ENCODE data around the gene LYSMD2. TPM values are rescaled to one million over a fixed set of nuclear protein-coding genes. Genes with fewer than 3 reads are reported as not detected.

The LYSMD2 gene
- total RNA-seq, 6 experiments from 2014 or later = 5.0 to 17.4 (median 8.4) TPM

DNA sequence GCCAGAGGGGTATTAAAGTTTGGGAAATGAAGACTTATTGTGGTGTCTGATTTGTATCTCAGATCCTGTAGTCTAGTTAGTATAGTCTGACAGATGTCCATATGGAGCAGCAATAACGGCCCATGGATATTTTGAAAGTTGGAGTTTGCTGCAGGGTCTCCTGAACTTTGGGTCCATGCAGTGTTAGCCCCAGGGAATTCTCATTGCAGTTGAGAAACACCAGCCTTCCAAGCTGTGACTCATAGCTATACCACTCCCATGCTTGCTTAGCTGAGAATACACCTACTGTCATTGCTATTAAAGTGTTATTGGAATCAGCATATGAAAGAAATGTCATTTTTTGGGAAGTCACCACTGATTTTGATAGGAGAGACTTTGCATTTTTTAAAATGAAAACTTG lies 43.2 kb upstream of the LYSMD2 start:
- no peaks in the 10 kb centered on the region for H3K27me3 ChIP-seq
- no peaks in the 10 kb centered on the region for H3K36me3 ChIP-seq
- H3K27ac ChIP-seq = no peak overlapping the region
- no peak overlapping the region for H3K4me3 ChIP-seq
- H3K9me3 ChIP-seq = no peaks in the 10 kb centered on the region
- DNase-seq (no peak), ATAC-seq (no peak)
- peaks cover 0 to 6% (median 3%) of the 10 kb centered on the region in 4 donors for H3K4me1 ChIP-seq
- 67% methylated on average over 1 of the region's 1 CpG for WGBS (ENCODE audit: insufficient coverage, low coverage, low lambda C conversion rate, missing lambda C conversion rate)
- intact Hi-C loops (cut with DNase I) = no loop called here
- TF ChIP-seq, protein P1, sequence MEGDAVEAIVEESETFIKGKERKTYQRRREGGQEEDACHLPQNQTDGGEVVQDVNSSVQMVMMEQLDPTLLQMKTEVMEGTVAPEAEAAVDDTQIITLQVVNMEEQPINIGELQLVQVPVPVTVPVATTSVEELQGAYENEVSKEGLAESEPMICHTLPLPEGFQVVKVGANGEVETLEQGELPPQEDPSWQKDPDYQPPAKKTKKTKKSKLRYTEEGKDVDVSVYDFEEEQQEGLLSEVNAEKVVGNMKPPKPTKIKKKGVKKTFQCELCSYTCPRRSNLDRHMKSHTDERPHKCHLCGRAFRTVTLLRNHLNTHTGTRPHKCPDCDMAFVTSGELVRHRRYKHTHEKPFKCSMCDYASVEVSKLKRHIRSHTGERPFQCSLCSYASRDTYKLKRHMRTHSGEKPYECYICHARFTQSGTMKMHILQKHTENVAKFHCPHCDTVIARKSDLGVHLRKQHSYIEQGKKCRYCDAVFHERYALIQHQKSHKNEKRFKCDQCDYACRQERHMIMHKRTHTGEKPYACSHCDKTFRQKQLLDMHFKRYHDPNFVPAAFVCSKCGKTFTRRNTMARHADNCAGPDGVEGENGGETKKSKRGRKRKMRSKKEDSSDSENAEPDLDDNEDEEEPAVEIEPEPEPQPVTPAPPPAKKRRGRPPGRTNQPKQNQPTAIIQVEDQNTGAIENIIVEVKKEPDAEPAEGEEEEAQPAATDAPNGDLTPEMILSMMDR (IDR thresholded peaks at IDR 0.05) = no peak
- TF ChIP-seq POLR2A (IDR thresholded peaks at IDR 0.05) = no peak

DNA sequence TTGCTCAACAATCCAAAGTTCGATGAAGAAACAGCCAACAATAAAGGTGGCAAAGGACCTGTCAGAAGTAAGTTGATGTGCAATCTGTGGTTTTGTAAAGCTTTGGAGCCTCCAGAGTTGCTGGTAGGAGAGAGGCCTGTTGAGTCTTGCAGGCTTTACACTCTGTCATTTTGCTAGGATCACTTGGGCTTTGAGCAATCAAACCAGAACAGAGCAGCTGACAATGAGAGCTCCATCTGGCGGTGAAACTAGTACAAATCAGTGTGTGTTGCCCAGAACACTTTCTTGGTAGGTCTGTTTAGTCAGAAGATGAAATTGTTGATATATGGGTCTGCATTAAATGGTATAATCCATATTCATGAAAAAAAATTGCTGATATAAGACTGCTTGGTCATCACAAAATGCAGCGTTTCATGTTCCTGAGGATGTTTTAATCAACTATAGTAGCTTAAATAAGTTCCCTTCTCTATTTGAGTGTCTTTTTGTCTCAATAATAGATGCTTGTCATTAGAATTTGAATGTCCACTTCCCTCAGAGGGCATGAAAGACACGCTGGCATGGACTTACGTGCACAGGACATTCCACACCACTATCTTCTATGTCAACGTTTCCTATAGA lies 39.6 kb upstream of the LYSMD2 start:
- ATAC-seq = peak; percentile 93 to 96 (median 94)
- Histone ChIP-seq H3K4me1 (peaks cover 0 to 6% (median 3%) of the 10 kb centered on the region in 4 donors), H3K27ac (no peak overlapping the region), H3K36me3 (no peaks in the 10 kb centered on the region), H3K4me3 (no peak overlapping the region), H3K9me3 (no peaks in the 10 kb centered on the region), H3K27me3 (no peaks in the 10 kb centered on the region)
- WGBS (ENCODE audit: insufficient coverage, low coverage, low lambda C conversion rate, missing lambda C conversion rate) = 28% methylated on average over 6 of the region's 6 CpGs
- no peak for TF ChIP-seq POLR2A (IDR thresholded peaks at IDR 0.05)
- TF ChIP-seq, protein P1 (IDR thresholded peaks at IDR 0.05) = peak; percentile 78 to 85 (median 82)
- intact Hi-C loops (cut with DNase I) = no loop called here
- DNase-seq = peak in 1 of 3 donors; percentile 70

DNA sequence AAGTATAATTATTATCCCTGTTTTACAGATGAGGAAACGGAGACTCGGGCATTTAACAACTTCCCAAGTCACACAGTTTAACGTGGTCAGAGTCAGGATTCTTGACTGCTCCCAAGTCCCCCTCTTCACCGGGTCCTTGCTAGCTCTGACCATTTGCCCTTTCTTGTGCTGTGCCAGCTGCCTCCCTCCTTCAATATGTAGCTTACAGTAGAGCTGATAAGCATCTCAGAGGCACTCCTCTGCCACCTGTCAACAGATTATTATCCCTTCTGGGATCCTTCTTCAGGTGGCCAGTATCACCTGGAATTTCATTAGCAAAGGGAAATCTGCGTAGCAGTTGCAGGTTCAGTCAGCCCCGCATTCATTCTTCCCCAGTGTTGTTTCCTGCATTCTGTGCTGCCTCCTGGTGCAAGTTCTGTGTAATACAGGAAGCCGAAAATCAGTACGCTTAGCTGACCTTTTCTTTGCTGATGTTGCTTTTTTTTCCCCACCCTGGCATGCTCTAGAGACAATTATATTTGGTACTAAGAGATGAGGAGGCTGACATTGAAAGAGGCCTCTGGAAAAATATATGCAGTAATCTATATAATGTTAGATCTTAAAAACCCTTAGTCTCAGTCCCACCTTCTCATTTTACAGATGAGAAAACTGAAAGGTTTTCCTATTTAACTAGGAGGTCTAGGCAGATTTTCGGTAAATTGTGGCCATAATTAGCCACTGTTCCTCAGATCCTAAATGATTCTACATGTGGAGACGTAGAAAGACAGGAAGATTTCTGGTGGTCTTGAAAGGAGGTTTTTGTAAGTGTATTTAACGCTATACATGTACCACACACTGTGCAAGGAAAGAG lies 38.7 kb upstream of the LYSMD2 start:
- no peaks in the 10 kb centered on the region for H3K36me3 ChIP-seq
- no peak overlapping the region for H3K27ac ChIP-seq
- TF ChIP-seq, protein P1 (IDR thresholded peaks at IDR 0.05) = peak; percentile 76 to 91 (median 80)
- no peak for TF ChIP-seq POLR2A (IDR thresholded peaks at IDR 0.05)
- peak; percentile 88 to 94 (median 92) for ATAC-seq
- no peak overlapping the region for H3K4me3 ChIP-seq
- peak in 1 of 3 donors; percentile 54 for DNase-seq
- intact Hi-C loops (cut with DNase I) = no loop called here
- peaks cover 0 to 6% (median 3%) of the 10 kb centered on the region in 4 donors for H3K4me1 ChIP-seq
- 35% methylated on average over 10 of the region's 11 CpGs for WGBS (ENCODE audit: insufficient coverage, low coverage, low lambda C conversion rate, missing lambda C conversion rate)
- no peaks in the 10 kb centered on the region for H3K27me3 ChIP-seq
- no peaks in the 10 kb centered on the region for H3K9me3 ChIP-seq

DNA sequence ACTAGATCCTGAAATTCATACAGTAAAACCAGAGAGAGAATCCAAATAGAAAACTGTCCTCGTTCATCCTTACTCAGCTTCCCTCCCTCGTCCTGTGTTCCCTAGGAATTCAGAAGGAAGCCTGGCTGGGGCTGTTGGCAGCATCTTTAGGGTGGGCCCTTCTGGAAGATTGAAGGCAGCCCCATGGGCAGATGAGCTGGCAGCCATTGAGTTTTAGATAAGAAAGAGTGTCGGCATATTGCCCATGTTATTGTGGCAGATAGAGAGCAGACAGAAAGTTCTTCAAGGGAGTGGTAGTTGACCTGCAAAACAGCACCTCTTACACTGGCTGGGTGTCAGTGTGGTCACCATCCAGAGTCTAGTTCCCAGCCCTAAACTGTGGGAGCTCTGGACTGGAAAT lies 37.5 kb upstream of the LYSMD2 start:
- WGBS (ENCODE audit: insufficient coverage, low coverage, low lambda C conversion rate, missing lambda C conversion rate) = 70% methylated on average over 3 of the region's 3 CpGs
- no peak overlapping the region for H3K27ac ChIP-seq
- intact Hi-C loops (cut with DNase I) = loop anchor here in 1 of 2 donors (5.0 kb wide), 1 partner anchor 123 kb away; no protein-coding TSS in a partner anchor
- no peaks in the 10 kb centered on the region for H3K9me3 ChIP-seq
- DNase-seq (no peak), ATAC-seq (no peak)
- H3K27me3 ChIP-seq = no peaks in the 10 kb centered on the region
- peaks cover 0 to 6% (median 3%) of the 10 kb centered on the region in 4 donors for H3K4me1 ChIP-seq
- H3K4me3 ChIP-seq = no peak overlapping the region
- TF ChIP-seq POLR2A (IDR thresholded peaks at IDR 0.05) = no peak
- TF ChIP-seq, protein P1 (IDR thresholded peaks at IDR 0.05) = no peak
- no peaks in the 10 kb centered on the region for H3K36me3 ChIP-seq

All from right lobe of liver (tissue), 6 donors.